ENCODE data around the gene STOM. TPM values are rescaled to one million over a fixed set of nuclear protein-coding genes. Genes with fewer than 3 reads are reported as not detected.

The STOM gene
- total and polyA plus RNA-seq, 3 donors from 2014 or later: 49.7 to 82.3 (median 53.6) TPM

- no peak for TF ChIP-seq POLR2A (IDR thresholded peaks at IDR 0.05)
- TF ChIP-seq, protein P1, sequence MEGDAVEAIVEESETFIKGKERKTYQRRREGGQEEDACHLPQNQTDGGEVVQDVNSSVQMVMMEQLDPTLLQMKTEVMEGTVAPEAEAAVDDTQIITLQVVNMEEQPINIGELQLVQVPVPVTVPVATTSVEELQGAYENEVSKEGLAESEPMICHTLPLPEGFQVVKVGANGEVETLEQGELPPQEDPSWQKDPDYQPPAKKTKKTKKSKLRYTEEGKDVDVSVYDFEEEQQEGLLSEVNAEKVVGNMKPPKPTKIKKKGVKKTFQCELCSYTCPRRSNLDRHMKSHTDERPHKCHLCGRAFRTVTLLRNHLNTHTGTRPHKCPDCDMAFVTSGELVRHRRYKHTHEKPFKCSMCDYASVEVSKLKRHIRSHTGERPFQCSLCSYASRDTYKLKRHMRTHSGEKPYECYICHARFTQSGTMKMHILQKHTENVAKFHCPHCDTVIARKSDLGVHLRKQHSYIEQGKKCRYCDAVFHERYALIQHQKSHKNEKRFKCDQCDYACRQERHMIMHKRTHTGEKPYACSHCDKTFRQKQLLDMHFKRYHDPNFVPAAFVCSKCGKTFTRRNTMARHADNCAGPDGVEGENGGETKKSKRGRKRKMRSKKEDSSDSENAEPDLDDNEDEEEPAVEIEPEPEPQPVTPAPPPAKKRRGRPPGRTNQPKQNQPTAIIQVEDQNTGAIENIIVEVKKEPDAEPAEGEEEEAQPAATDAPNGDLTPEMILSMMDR (IDR thresholded peaks at IDR 0.05): no peak
- 40 to 51% methylated on average over 13 of the region's 13 CpGs for WGBS, 2 donors
- Histone ChIP-seq H3K4me1 (peaks cover 46% of the 10 kb centered on the region), H3K9me3 (no peaks in the 10 kb centered on the region), H3K36me3 (ENCODE audit: low read depth, missing control alignments) (no peaks in the 10 kb centered on the region), H3K27ac (peak overlapping the region; percentile 49 to 87), H3K4me3 (peak overlapping the region; percentile 60 to 65), H3K27me3 (no peaks in the 10 kb centered on the region)
- intact Hi-C loops (cut with DNase I; ENCODE audit: low total_unique reads): no loop called here
- no peak for DNase-seq
Measured at GRCh38 chr9:121300283-121301119, 69.5 kb downstream of the STOM start.

- Histone ChIP-seq H3K27me3 (no peaks in the 10 kb centered on the region), H3K27ac (peak overlapping the region; percentile 78 to 87), H3K4me3 (peak overlapping the region; percentile 60 to 65), H3K4me1 (peaks cover 52% of the 10 kb centered on the region), H3K36me3 (ENCODE audit: low read depth, missing control alignments) (no peaks in the 10 kb centered on the region), H3K9me3 (no peaks in the 10 kb centered on the region)
- intact Hi-C loops (cut with DNase I; ENCODE audit: low total_unique reads): no loop called here
- DNase-seq: no peak
- WGBS, 2 donors: 0 to 2% methylated on average over 10 to 70 of the region's 74 CpGs
- no peak for TF ChIP-seq POLR2A (IDR thresholded peaks at IDR 0.05)
- TF ChIP-seq, protein P1 (IDR thresholded peaks at IDR 0.05): no peak
Measured at GRCh38 chr9:121299467-121300282, 70.4 kb downstream of the STOM start.

DNA sequence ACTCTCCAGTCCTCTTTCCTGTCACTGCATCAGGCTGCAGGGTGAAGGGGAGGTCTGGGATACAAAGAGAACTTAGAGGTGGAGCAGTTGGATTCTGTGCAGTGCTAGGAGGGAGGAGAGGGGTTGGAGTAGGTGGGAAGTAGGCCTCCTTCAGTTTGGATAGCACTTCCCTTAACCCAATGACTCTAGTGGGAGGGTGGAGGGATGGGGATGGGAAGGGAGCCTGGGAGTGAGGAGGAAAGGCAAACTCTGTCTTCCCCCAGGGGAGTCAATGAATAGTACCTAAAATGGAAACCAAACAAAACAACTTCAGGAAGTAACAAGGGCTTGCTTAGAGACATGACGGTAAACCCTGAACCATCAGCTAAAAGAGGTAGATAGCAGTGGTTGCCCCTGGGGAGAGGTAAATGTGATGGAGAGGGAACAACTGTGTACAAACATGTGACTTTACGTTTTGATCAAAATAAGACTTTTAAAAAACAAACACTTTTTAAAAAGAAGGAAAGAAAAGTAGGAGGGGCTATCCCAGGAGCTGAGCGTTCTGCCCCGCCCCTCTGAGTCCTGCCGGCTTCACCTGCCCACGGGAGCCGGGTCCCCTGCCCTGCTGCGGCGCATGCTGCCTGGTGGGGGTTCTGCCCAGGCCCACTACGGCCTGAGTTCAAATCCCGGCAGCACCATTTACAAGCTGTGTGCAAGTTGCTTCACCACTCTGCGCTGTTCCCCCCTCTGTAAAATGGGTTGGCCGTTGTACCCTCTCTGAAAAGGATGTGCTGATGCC, 71.2 kb downstream of the STOM start:
- no peaks in the 10 kb centered on the region for H3K36me3 ChIP-seq (ENCODE audit: low read depth, missing control alignments)
- peak overlapping the region; percentile 78 to 87 for H3K27ac ChIP-seq
- no peaks in the 10 kb centered on the region for H3K9me3 ChIP-seq
- WGBS, 2 donors: 5 to 13% methylated on average over 13 of the region's 13 CpGs
- H3K4me1 ChIP-seq: peaks cover 60% of the 10 kb centered on the region
- H3K27me3 ChIP-seq: no peaks in the 10 kb centered on the region
- peak overlapping the region; percentile 60 to 65 for H3K4me3 ChIP-seq
- TF ChIP-seq, protein P1 (IDR thresholded peaks at IDR 0.05): no peak
- TF ChIP-seq POLR2A (IDR thresholded peaks at IDR 0.05): no peak
- no peak for DNase-seq
- intact Hi-C loops (cut with DNase I; ENCODE audit: low total_unique reads): no loop called here

DNA sequence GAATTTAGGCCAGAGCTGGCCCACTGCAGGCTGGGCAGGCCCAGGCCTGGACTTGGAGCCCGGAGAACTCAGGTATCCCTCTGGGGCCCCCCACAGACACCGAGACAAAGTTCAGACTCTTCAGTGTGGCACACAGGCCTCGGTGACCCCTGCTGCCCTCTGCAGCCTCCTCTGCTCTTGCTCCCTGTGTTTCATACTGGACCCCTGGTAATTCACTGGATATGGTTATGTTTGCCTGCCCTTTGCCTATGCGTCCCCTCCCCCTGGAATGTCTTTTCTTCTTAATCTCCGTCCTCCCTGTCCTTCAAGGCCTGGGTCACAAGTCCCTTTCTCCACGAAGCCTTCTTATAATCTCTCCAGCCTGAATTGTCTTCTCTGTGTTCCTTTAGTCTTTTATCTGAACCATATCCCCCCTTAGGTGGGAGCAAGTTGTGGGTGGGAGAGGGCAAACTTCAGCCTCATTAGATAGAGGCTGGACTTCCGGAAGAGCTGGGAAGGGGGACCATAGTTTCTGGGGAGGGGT, 72.0 kb downstream of the STOM start:
- H3K4me1 ChIP-seq: peaks cover 62% of the 10 kb centered on the region
- no peak for TF ChIP-seq POLR2A (IDR thresholded peaks at IDR 0.05)
- TF ChIP-seq, protein P1 (IDR thresholded peaks at IDR 0.05): no peak
- no peaks in the 10 kb centered on the region for H3K36me3 ChIP-seq (ENCODE audit: low read depth, missing control alignments)
- no peak overlapping the region for H3K4me3 ChIP-seq
- no peaks in the 10 kb centered on the region for H3K27me3 ChIP-seq
- no peaks in the 10 kb centered on the region for H3K9me3 ChIP-seq
- intact Hi-C loops (cut with DNase I; ENCODE audit: low total_unique reads): no loop called here
- WGBS, 2 donors: 51 to 54% methylated on average over 7 of the region's 7 CpGs
- no peak for DNase-seq
- H3K27ac ChIP-seq: peak overlapping the region; percentile 78 to 87

Data from testis (tissue), 3 donors.